Stimulated activated naive CD4-positive, alpha-beta T cell (primary cell): ENCODE data around the gene SLC9B1.
A peak's percentile ranks its signal among the peaks of the same experiment; 100 is the strongest.
"Not testable (repeated sequence)": the region's sequence is repeated elsewhere in the genome, so short reads cannot be mapped to it uniquely, and the experiment has no call there.

Experiments used
- DNase-seq, 6 experiments: peaks; one replicate each; lab custom pipeline; 2025; lab: John Stamatoyannopoulos, UW

The SLC9B1 gene

GRCh38 chr4:102878349-102878748 is 141.2 kb downstream of the SLC9B1 start:
- DNase-seq, result not testable (repeated sequence)

- DNase-seq, result not testable (repeated sequence)
Measured at GRCh38 chr4:102877477-102878106, 141.9 kb downstream of the SLC9B1 start.

GRCh38 chr4:102871772-102872171 is 147.7 kb downstream of the SLC9B1 start:
- DNase-seq, result no peak

DNA sequence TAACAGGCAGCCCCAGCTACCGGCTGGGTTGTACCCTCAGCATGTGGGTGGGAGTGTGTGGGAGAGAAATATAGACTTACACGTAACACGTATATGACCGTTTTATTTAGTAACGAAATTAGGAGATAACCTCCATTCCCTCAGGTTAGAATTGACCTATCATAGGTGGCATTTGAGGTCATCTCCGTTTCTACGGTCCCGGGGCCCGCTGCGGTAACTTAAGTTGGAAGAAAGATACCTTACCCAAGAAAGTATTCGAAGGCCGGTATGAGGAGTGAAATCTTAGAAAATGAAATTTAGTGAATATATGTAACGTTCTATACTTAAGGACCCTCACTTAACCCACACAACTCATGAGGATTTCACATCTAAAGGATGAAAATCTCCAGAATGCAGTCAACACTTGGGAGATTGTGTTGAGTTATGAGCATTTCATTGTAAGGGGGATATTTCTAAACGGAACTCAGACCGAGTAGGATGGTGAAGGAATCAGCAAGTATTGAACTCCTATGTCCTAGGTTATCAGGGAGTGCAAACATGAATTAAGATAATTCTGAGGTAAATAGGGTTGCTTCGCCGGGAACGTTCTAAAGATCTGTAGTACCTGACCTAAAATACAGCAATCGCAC is 149.8 kb downstream of the SLC9B1 start:
- peak in 1 of 6 experiments; percentile 27 for DNase-seq

DNA sequence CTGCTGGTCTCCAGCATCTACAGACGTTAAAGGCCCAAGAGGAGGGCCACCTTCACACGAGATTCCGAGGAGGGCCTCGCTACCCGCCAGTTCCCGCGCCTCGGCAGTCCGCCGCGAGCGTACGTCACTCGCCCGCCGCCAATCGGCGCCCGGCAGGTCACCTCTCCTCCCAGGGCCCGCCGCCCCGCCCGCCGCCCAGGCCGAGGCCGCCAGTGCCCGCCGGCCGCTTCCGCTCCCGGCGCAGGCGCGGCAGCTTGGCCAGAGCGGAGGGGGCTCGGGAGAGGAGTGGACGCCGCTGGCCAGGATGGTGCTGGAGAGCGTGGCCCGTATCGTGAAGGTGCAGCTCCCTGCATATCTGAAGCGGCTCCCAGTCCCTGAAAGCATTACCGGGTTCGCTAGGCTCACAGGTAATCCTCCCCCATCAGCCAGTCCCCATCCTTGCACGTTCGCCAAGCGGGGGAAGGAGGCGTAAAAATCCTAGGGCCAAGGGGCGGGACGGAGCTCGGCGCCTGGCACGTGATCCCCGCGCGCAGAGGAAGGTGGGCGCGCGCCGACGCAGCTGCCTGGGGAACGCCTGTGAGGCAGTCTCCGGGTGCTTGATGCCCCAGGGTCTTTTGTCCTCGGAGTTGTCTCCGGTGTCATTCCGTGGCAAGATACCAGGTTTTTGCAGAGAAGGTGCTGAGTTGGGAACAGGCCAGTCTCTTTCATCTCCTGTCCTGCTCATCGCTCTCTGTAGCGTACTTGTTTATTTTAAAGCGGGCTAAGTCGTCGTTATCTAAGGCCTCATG is 150.5 kb downstream of the SLC9B1 start, which contains the start of gene CISD2:
Gene CISD2, plus strand, starts transcription at position 212 of the 788 bp plus-strand sequence. Its CDS starts 93 bp downstream, at position 305.
- DNase-seq, result peak; percentile 87 to 96 (median 92)

DNA sequence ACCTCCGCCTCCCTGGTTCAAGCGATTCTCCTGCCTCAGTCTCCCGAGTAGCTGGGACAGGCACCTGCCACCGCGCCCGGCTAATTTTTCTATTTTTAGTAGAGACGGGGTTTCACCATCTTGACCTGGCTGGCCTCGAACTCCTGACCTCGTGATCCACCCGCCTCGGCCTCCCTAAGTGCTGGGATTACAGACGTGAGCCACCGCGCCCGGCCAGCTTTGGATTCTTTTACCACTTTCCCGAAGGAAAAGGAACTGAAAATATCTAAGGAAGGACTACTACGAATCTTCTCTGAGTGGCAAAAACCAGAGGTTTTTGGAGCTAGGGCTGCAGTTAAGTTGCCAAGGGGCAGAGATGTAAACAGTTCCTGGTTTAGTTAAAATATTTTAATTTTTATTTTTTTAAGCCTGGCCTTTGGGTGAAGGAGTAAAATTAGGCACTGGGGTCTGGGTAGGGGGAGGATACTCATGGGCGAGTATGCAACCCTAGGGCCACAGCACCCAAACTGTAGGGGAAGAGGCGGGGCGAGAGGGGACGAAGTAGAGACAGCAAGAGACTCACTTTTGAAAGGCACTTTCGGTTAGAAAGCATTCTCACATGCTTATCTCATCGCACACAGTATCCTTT is 151.2 kb downstream of the SLC9B1 start:
- DNase-seq, result peak in 1 of 6 experiments; percentile 18

GRCh38 chr4:102867278-102868152 is 152.0 kb downstream of the SLC9B1 start:
- no peak for DNase-seq

DNA sequence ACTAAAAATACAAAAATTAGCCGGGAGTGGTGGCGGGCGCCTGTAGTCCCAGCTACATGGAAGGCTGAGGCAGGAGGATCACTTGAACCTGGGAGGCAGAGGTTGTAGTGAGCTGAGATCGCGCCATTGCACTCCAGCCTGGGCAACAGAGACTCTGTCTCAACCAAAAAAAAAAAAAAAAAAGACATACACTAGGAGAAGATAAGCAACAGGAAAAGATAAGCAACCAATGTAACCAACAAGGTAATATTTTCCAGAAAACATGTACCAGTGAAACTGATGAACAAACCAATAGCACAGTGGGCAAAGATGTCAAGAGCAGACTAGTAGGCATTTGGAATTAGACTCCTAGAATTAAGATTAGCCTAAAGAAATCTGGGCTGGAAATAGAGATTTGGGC is 154.2 kb downstream of the SLC9B1 start:
- DNase-seq, result not testable (repeated sequence)

DNA sequence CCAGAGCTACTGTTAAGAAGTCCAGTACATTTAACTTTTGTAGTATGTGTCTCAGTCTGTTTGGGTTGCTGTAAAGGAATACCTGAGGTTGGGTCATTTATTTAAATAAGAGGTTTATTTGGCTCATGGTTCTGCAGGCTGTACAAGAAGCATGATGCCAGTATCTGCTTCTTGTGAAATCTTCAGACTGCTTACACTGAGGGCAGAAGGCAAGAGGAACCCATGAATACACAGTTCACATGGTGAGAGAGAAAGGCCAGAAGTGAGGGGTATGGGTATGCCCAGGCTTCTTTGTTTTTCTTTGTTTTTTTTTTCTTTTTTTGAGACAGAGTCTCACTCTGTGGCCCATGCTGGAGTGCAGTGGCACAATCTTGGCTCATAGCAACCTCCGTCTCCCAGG is 156.8 kb downstream of the SLC9B1 start:
- no peak for DNase-seq

DNA sequence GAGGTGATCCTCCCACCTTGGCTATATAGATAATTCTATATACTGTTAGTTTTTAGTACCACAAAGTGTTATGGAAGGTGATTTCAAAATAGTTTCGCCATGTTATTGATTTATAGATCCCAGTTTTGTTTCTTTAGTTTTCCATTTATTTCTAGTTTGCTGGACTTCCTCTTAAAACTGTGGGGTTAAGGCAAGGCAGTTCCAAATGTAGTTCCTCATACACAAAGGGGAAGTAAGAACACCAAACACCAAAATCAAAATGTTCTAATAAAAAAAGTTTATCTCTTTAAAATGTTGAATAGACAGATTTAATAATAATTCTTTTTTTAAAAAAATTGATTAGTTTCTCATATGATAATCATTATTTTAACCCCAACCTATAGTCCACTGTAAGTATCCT is 157.5 kb downstream of the SLC9B1 start:
- DNase-seq, result no peak

DNA sequence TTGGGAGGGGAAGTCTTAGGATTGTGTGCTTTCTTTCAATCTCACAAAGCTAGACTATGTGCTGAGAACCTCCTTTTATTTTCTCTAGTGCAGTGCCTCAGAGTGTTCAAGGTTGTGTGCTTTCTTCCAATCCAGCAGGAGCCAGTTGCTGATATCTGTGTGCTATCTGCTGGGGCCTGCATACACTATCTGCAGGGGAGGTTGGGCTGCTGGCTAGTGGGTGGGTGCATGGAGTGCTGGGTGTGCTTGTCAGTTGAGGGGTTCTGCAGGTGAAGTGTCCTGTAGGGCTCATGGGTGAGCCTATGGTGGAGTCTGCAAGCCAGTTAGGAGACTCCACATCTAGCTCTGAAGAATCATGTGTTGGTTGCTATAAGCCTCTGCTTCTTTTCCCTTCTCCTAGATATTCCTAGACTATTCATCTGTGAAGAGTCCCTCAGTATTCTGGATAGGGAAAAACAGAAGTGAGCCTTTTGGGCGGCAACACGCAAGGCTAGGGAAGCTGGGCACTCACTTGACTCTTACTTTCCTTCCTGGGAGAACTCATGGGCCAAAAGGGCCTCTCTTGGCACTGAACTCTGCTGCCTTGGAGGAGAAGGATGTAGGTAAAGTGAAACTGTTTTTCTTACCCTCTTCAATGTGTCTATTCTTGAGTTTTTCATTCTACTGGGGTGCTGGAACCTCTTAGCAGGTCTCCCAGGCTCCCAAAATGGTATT is 158.7 kb downstream of the SLC9B1 start:
- DNase-seq, result no peak

DNA sequence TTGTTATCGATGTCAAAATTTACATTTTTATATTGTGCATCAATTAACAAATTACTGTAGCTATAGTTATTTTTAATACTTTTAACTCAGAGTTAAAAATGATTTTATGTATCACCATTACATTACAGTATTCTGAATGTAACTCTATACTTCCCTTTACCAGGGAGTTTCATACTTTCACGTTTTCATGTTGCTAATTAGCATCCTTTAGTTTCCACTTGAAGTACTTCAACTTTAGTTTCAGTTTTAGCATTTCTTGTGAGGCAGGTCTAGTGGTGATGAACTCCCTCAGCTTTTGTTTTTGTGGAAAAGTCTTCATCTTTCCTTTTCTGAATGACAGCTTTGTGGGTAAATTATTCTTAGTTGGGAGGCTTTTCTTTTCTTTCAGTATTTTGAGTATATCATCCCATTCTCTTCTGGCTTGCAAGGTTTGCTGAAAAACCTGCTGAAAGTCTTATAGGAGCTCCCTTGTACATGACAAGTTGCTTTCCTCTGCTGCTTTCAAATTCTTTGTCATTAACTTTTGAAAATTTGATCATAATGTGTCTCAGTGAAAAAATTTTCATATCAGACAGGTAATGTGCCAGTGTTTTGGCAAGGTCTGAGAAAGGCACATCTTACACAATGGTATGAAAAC is 160.6 kb downstream of the SLC9B1 start:
- no peak for DNase-seq
